HG03135 (cell line): ENCODE results near the gene TSC22D2.

Experiments used
- ATAC-seq: cut with Tn5 transposase; IDR thresholded peaks from one replicate; pipeline ENCODE4 v1.9.1; 2021; ENCODE audit warnings: mild to moderate bottlenecking, moderate library complexity; ENCODE audit not compliant: unreplicated experiment

The TSC22D2 gene

DNA sequence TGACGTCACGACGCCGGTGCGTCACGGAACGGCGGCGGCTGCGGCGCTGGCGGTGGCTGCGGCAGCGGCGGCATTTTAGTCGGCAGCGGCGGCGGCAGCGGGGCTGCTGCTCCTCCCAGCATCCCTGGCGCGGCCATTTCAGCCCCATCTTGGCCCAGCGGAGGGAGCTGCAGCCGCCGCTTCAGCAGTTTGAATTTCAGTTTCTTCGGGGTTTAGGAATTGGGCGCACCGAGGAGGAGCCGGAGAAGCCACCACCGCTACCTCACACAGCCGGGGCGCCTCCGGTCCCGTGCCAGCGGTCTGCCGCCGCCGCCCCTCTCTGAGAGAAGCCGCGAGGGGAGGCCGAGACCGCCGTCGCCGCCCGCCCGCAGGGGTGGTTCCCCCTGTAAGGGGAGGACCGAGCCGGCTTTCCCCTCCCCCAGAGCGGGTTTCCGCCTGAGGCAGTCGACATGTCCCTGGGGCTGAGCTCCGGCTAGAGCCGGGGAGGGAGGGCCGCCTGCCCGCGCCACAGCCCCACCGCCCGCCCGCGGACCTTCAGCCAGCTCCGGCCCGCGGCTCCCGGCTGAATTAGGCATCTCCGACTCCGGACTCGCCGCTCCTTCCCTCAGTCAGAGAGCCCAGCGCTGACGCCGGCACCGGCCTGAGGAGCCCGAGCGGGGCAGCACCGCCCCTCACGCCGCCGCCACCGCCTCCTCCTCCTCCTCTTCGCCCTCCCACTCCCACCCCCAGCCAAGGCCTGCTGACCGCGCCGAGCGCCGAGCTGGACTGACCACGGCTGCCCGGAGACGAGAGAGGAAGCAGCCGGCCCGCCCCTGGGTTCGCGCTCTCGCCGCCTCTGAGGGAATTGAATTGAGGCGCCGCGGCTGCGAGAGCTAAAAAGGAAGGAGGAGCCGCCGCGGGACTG lies at the start of gene TSC22D2:
Gene TSC22D2 (plus strand): TSS at position 78 of the 904 bp plus-strand sequence. CDS start 1,053 bp downstream, outside the sequence.
- peak; percentile 64 for ATAC-seq

DNA sequence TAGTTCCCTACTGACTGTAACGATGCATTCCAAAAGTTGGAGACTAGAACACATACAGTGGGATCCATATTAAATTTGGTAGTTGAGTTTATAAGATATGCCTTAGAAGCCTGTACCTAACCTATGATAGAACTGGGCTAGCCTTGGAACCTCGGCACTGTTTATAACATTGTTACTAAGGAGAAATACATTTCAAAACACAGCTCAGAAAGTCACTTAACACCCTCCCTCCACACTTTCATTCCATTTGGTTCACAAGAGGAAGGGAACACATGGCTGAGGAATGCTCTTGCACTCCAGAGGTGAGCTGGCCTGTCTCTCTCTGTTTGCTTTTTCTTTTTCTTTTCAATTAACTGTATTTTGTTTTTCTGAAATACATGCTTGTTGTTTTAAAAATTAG lies 48.7 kb upstream of the TSC22D2 start:
- no peak for ATAC-seq

DNA sequence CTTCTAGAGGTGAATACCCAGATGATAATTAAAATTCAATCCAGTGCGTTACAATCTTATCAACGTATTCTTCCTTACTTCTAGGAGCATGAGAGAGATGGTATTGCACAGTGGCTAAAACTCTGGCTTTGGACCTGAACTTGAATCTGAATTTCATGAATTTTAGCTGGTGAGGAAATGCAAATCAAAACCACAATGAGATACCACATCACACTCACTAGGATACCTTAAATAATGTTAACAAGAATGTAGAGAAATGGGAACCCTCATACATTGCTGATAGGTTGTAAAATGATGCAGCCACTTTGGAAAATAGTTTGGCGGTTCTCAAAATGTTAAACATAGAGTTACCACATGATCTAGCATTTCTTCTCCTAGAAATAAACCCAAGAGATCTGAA lies 47.1 kb upstream of the TSC22D2 start:
- no peak for ATAC-seq

DNA sequence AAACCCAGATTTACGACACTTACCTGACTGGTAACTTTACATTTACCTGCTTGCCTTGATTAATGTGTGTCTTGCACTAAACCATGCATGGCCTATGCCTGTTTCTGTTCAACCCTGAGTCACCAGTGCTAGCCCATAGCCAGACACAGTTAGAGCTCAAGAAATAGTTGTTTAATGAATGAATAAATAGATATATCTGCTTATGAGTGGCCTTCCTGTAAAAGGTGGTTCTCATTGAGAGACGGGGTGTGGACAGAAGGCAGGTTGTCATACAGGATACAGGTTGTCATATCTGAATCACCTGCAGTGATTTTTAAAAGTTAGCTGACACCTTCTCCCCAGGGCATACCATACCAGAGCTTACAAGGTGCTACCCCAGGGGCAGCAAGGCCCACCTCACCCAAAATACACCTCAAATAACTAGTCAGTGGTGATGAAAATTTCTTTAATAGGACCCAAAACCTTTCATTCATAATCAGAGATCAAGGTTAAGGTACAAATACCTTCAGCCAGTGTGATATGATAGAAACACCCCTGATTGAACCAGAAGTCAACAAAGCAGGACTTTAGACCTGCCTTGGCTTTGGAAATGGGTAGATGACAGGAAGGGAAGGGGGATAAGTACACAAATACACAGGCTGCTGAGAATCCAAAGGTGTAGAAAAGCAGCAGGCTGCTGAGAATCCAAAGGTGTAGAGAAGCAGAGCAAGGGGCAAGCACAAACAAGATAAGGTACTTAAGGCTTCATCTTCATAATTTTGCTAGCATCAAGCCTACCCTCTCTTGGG lies 45.4 kb upstream of the TSC22D2 start:
- no peak for ATAC-seq

DNA sequence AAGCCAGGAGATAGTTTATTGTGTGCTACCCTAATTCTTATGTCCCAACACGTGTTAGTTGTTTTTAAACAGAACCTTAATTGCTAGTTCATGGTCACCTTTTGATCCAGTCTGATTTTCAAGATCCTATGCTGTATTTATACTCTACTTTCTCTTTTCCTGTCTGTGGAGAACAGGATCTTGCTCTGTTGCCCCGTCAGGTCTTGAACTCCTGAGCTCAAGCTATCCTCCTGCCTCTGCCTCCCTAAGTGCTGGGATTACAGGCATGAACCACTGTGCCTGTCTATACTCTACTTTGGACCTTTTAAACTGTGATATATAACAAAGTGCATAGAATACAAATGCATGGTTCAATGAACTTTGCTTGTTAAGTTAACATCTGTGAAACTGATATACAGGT lies 44.7 kb upstream of the TSC22D2 start:
- ATAC-seq: no peak

DNA sequence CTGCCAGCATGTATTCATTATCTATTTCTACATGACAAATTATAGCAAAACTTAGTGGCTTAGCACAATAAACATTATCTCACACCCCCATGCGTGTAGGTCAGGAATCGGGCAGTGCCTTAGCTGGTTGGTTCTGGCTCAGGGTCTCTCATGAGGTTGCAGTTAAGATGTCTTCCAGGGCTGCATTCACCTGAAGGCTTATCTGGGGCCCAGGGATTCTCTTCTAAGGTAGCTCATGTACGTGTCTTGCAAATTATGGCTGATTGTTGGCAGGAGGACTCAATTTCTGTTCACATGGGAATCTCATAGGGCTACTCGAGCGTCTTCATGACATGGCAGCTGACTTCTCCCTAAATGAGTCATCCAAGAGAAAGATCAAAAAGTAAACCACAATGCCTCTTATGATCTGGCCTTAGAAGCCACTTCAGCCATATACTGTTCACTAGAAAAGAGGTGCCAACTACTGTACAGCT lies 42.9 kb upstream of the TSC22D2 start:
- ATAC-seq: no peak

DNA sequence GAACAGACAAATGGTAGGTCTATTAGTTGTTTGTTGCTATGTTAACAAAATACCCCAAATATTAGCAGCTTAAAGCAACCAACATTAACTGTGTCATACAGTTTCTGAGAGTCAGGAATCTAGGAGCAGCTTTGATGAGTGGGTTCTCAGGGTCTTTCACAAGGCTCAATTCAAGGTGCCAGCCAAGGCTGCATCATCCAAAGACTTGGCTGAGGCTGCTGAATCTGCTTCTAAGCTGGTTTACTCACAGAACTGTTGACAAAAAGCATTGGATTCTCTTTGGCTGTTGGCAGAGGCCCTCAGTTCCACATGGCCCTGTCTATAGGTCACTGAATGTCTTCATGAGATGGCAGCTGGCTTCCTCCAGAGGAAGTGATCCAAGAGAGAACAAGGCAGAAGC lies 40.3 kb upstream of the TSC22D2 start:
- no peak for ATAC-seq

DNA sequence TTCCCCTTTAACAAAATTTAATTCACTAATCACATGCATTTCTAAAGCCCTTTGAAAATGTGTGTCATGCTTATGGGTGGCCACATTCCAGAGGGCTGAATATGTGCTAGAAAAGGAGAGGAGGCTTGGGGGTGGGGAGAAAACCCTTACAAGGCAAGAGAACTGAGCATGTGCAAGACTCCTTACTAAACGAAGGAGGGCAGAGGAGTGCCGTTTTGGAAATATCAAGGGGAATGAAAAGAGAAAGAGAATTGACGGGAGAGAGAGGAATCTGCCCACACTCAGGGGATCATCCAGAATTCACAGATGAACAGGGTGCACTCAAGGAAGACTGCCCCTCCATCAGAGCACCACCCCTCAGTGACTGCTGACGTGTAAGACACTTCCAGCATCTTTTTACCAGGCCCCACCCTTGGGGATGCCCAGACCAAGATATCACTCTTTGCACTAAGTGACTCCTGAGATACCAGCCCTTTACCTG lies 37.9 kb upstream of the TSC22D2 start:
- ATAC-seq: no peak

DNA sequence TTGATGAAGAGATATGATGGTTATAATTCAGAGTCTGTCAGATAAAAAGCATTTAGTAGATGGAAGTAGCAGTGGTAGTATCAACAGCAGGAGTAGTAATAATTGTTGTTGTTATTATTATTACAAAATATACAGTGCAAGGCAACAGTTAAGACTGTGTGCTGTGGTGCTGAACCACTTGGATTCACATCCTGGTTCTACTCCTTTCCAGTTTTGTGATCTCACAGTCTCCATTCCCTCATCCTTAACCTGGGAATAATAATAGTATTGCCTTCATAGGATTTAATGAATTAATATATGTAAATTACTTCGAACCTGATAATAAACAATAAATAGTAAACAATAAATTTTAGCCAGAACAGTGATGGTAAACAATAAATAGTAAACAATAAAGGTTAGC lies 37.1 kb upstream of the TSC22D2 start:
- no peak for ATAC-seq

DNA sequence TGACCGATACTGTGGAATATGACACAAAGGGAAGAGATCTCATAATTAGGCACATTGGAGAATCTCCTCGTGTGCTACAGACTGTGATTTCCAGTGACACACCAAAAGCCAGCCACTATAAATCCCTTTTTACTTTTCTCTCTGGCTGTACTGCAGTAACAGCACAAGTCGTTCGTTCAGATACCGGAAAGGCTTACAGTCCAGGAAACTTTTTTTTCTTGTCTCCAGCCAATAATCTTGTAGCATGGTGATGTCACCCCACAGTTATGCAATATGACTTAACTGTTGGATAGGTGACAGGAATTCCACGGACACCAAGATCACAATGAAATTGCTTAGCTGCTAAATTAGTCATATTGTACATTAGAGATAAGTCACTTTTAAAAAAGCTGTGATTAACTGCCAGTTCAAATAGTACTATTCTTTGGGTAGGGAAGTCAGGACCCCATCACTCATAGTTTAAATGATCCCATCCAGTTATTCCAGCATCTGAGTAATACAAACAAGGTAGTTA lies 36.3 kb upstream of the TSC22D2 start:
- ATAC-seq: no peak

DNA sequence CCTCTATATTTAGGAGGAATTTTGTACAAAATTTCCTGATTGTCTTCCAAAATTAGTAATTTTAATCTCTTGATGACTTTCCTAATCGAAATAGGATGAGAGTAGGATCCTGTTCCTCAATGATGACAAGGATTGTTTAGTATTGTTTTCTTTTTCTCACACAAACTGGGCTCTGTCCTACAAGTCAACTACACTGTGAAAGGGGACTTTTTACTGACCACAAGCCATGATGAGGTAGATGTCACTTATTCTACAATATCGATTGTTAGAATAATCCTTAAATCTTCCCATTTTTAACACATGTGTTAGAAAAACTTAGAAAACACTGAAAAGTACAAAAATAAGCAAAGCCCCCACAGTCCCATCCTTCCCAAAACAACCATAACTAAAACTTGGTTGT lies 35.8 kb upstream of the TSC22D2 start:
- ATAC-seq: no peak

DNA sequence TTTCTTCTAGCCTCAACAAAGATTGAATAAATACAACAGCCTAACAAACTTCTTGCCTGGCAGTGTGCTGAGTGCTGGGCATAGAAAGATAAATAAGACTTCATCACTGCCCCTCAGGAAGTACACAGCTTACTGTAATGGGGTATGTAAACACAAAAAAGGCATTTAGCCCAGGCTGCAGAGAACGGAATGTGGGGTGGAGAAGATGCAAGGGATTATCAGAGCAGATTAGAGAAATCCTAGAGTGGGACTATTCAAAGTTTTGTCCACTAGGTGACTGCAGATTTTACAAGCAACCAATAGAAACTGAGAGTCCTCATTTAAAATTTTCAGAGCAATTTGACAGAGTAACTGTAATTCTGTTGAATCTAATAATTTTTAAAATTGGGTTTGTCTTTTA lies 35.4 kb upstream of the TSC22D2 start:
- ATAC-seq: no peak

DNA sequence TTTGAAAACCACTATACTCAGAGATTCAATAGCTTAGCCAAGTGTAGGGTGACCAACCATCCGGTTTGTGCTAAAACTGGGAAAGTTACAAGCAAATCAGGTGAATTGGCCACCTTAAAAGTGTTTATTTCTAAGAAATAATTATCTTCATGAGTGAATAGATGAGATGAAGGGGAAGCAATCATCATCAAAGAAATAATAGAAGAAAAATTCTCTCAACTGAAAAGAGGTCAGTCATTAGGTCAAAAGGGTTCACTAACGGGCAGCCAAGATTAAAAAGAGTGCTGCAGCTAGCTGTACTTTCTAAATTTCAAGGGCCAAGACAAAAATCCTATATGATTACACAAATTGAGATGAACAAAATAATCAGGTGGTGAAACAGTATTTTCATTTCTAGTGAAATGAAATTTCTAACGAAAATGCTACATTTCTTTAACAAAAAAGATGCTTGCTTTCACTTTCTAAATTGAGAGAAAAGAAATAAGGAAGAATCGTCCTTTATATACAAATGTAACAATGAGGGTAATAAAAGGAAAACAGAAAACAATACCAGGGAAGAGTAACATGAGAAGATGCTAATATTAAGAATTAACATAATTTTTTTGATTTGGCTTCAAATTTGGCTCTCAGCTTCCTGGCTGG lies 34.7 kb upstream of the TSC22D2 start:
- no peak for ATAC-seq

DNA sequence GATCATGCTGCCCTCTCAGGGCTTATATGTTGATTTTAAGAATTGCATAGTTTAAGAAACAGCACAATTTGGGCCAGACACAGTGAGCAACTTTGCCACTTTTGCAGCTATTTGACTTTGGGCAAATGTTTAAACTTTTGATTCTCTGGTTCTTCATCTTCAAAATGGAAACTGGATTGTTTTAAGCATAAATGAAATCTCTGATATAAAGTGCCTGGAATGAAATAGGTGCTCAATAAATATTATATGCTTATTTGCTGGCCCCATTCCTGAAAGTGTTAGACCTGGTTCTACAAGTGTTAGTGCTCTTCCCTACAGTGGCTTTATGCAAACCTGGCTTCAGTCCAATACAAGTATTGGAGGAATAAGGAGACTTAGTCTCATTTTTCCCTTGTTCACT lies 33.1 kb upstream of the TSC22D2 start:
- ATAC-seq: no peak

DNA sequence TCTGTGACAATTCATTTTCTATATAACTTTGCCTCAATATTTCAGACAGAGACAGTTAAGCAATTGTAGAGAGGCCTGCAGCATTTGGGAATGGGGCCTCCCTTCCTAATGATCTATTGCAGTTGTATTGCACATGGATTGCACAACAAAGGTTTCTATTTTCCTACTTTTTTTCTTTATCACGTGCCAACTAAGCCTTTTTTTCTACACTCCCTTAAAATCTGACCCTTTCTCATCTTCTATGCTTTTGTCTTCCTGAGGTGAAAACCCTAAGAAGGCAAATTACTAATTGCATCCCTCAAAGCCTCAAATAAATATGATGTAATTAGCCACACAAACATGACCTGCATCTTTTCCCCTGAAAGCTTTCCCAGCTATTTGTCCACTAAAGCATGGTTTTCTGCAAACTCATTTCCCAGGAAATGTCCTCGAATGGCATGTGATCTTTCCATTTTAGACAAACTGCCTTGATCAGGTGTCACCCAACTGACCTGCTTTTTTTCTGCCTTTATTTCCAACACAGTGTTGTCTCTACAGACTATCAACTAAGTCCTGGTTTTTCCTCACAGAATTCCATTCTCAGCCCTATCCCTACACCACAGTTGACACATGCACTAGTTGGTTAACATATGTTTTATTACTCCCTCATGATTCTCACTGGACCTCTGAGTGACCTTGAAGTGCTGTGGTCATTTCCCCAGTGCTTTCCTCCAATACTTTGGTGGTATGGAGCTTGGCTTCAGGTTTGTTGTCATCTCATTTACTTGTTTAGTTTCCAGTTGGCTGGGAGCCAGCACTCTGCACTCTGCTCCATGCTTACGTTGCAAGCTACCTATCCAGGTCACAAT lies 31.9 kb upstream of the TSC22D2 start:
- ATAC-seq: no peak

DNA sequence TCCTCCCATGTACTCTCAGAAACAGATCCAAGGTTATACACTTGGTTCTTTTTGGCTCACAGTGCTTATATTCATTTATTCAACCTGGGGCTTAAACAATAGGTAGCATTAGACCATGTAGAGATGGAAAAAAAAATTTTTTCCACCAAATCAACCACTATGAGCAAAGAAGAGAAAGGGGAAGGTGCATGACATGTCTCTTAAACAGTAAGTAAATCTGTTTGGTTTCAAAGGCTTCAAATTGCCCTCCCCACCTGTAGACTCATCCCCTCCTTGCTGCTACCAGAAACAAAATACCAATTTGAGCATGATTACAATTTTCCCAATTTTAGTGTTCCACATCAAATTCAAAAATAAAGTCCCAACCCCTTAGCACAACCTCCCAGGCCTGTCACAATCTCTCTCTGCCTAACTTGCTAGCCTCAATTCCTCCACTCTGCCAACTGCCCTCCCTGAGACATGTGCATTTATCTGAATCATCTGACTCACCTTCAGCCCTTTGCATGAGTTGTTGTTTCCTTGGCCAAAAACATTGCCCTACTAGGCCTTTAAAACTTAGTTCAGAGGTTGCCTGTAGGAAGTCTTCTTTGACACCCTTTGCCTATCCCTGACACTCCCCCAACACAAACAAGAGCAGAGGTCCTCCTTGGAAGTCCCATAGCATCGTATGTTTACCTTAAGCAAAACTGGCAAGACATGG lies 30.3 kb upstream of the TSC22D2 start:
- no peak for ATAC-seq

DNA sequence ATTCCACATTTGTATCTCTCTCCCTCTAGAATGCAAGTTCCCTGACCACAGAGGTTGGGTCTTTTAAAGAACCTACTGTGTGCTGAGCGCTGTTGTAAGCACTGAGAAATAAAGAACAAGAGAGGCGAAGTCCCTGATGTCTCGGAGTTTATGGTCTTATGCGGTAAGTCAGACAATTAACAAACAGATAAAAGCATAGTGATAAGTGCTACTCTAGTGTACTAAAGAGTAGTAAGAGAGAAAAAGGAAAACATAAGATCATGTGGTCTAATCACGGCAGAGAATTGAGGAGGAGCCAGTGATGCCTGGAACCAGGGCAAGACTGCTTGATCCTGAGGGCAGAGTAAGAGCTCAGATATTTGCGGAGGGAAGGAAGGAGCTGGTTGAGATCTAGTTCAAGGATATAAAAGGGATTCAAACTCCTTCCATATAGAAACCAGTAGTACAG lies 29.8 kb upstream of the TSC22D2 start:
- no peak for ATAC-seq

DNA sequence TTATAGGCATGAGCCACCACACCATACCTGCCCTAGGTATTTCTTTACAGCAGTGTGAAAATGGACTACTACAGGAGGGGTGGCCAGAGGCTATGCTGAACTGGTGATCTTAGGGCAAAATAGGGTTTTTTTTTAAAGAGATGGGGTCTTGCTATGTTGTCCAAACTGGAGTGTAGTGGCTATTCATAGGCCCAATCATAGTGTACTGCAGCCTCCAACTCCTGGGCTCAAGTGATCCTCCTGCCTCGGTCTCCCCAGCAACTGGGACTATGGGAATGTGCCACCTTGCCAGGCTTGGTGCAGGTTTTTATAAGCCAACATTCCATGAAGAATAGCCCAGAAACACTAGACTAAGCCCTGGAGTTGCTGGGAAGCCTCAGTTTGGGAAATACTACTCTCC lies 28.6 kb upstream of the TSC22D2 start:
- no peak for ATAC-seq
